Kasumi-1 (cell line): Measurements from ENCODE around the gene FMOD.
"Not testable (repeated sequence)": the region's sequence is repeated elsewhere in the genome, so short reads cannot be mapped to it uniquely, and the experiment has no call there.

ENCODE experiments used
- DNase-seq, 2 experiments: peaks; one replicate each; lab custom pipeline; 2025; lab: John Stamatoyannopoulos, UW

FMOD gene

GRCh38 chr1:203325418-203326091 lies 25.4 kb downstream of the FMOD start:
- no peak for DNase-seq

GRCh38 chr1:203325026-203325417 lies 25.9 kb downstream of the FMOD start:
- no peak for DNase-seq

GRCh38 chr1:203324105-203325025 lies 26.6 kb downstream of the FMOD start:
- no peak for DNase-seq

DNA sequence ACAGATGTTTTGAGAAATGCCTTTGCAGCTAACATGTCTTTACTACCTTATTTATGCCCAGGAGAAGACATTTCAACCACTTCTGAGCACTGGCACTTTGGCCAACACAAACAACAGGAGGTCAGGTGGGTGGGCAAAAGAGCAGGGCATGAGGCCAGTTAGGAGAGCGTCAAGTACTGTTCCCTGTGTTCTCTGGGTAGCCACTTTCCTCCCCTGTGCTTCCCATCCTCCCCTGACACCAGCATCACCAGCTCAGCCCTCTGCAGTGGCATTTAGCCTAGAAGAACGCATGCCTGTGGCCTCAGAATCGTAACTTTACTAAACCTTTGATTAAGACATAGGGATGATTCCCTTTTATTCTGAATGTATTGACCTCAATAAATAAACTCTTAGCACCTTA lies 27.3 kb downstream of the FMOD start:
- no peak for DNase-seq

- no peak for DNase-seq
Observed at GRCh38 chr1:203322500-203323179, 28.3 kb downstream of the FMOD start.

GRCh38 chr1:203321273-203322052 lies 29.5 kb downstream of the FMOD start:
- no peak for DNase-seq

- peak; percentile 84 to 86 for DNase-seq
Observed at GRCh38 chr1:203320591-203321272, 30.2 kb downstream of the FMOD start.

GRCh38 chr1:203318229-203318517 lies 32.7 kb downstream of the FMOD start:
- DNase-seq, result no peak

DNA sequence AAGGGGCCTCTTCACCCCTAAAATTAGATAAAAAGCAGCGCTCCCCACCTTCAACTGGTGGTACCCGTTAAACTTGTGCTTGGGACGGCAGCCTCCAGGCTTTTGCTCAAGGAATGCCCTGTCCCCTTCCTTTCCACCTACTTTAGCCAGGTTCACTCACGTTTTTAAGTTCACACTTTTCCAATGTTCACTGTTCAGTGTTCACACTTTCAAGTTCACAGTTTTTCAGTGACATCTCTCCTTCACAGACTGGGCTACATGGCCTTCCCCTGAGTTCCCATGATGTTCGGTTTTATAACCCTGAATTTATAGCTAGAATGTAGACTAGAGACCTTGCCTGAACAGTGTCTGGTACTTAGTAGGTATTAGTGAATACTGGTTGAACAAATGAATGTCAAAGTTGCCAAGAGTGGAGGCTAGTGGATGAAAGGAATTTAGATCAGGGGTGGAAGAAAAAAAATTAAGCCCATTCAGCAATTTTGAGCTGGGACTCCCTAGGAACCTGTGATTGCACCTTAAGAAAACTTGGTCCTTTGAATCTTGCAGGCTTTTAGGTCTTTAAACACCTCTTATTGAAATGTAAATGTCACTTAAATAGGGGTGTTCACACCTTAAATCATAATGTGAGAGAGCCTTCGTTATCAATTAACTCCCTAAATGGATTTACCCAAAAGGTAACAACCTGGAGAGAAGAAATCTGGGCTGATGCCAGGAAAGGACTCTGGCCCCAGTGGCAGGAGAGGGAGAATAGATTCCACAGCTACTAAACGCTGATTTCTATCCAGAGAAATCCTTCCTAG lies 33.3 kb downstream of the FMOD start:
- no peak for DNase-seq

GRCh38 chr1:203316626-203317093 lies 34.3 kb downstream of the FMOD start:
- DNase-seq, result no peak

DNA sequence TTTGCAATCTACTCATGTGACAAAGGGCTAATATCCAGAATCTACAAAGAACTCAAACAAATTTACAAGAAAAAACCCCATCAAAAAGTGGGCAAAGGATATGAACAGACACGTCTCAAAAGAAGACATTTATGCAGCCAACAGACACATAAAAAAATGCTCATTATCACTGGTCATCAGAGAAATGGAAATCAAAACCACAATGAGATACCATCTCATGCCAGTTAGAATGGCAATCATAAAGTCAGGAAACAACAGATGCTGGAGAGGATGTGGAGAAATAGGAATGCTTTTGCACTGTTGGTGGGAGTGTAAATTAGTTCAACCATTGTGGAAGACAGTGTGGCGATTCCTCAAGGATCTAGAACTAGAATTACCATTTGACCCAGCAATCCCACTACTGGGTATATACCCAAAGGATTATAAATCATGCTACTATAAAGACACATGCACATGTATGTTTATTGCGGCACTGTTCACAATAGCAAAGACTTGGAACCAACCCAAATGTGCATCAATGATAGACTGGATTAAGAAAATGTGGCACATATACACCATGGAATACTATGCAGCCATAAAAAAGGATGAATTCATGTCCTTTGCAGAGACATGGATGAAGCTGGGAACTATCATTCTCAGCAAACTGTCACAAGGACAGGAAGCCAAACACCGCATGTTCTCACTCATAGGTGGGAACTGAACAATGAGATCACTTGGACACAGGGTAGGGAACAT lies 36.7 kb downstream of the FMOD start:
- not testable (repeated sequence) for DNase-seq

DNA sequence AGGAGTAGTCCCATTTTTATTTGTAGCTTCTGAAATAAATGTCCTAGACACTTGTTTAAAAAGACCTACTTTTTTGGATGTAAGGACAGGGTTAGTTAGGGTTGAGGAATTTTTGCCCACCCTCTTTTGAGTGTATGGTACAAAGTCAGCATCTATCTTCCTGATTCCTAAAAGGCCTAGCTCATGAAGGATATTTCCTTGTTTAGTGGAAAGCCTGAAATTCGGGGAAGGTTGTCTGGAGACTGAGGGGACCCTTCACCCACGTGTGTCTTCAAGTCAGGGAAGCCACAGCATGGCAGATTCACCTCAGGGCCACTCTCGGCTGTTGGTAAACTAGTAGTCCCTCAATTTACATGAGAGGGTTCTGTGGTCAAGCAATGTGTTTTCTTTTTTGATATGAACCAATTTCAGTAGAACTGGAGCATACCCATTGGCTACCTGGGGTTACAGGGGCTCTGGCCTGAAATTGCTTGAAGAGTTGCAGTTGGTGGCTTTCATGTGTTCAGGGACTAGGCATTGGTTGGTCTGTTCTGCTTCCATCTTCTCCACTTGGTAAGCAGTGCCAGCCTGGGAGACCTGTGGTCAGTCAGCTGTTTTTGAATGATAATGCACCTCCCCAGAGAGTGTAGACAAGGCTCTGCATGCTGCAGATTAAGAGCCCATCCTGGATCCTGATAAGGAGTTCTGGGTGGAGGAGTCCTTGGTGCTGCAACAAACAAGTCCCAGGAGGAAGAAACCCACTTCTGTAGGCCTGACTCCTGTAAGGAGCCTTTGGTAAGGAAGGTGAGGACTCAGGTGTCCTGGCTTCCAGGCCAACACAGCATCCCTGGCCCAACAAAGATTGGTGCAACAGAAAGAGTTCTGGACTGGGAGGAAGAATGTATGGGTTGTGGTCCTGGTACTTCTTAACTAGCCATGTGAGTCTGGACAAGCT lies 39.3 kb downstream of the FMOD start:
- no peak for DNase-seq

GRCh38 chr1:203308923-203309331 lies 42.0 kb downstream of the FMOD start:
- no peak for DNase-seq

GRCh38 chr1:203308328-203308922 lies 42.5 kb downstream of the FMOD start:
- no peak for DNase-seq

GRCh38 chr1:203307641-203308126 lies 43.2 kb downstream of the FMOD start:
- no peak for DNase-seq

DNA sequence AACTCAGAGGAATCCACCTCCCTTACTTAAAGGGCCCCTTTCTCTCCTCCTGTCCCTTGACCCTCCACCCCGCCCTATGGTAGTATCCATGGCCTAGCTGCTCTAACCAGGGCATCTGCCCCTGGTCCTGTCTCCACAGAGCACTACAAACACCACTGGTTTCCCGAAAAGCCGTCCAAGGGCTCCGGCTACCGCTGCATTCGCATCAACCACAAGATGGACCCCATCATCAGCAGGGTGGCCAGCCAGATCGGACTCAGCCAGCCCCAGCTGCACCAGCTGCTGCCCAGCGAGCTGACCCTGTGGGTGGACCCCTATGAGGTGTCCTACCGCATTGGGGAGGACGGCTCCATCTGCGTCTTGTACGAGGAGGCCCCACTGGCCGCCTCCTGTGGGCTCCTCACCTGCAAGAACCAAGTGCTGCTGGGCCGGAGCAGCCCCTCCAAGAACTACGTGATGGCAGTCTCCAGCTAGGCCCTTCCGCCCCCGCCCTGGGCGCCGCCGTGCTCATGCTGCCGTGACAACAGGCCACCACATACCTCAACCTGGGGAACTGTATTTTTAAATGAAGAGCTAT lies 43.9 kb downstream of the FMOD start:
- DNase-seq, result no peak

- no peak for DNase-seq
Observed at GRCh38 chr1:203306089-203306964, 44.6 kb downstream of the FMOD start.
